PC-3 (cell line): ENCODE measurements around the gene RACK1. TPM values are rescaled to one million over a fixed set of nuclear protein-coding genes. Genes with fewer than 3 reads are reported as not detected.

Source experiments
- ATAC-seq: fragments of 200-7000 bp; cut with Tn5 transposase; 2 replicates; pipeline ENCODE4 v1.9.1; 2020; ENCODE audit warnings: mild to moderate bottlenecking, moderate library complexity
- BruUV-seq: library from RNA; stranded (reverse); fragments of 400-500 nt; replicated peaks from 2 replicates; lab custom pipeline; 2021; lab: Mats Ljungman, UMichigan
- CTCF ChIA-PET: fragments of 300-600 bp; sonication (Branson Sonifier 250); formaldehyde crosslinking; loops from one replicate; lab custom pipeline; 2022; ENCODE audit warnings: antibody characterized with exemption; lab: Charles Lee
- POLR2A ChIA-PET: fragments of 300-600 bp; sonication (Branson Sonifier 250); formaldehyde crosslinking; loops from one replicate; lab custom pipeline; 2022; ENCODE audit warnings: antibody characterized with exemption; ENCODE audit not compliant: unreplicated experiment; lab: Charles Lee
- DNase-seq: peaks from one replicate; pipeline ENCODE4 v3.0.0-alpha.2; 2015
- H2AFZ ChIP-seq: fragments of 300-600 bp; sonication (generic); 2 replicates; pipeline ENCODE4 v1.6.0; 2016; ENCODE audit warnings: antibody characterized with exemption, low read length
- H3F3A ChIP-seq: fragments of 300-600 bp; sonication (generic); one replicate; pipeline ENCODE4 v1.6.0; 2017; ENCODE audit warnings: antibody characterized with exemption, low read length, control low read depth, mild to moderate bottlenecking; ENCODE audit not compliant: unreplicated experiment
- H3K27ac ChIP-seq: fragments of 300-600 bp; sonication (generic); 2 replicates; pipeline ENCODE4 v1.5.1; 2016; ENCODE audit warnings: mild to moderate bottlenecking, low read length
- H3K27me3 ChIP-seq: fragments of 300-600 bp; sonication (generic); 2 replicates; pipeline ENCODE4 v1.6.1; 2016; ENCODE audit warnings: low read length, mixed read lengths
- H3K36me3 ChIP-seq: fragments of 300-600 bp; sonication (generic); 2 replicates; pipeline ENCODE4 v1.6.1; 2016; ENCODE audit warnings: low read depth, mixed run types, low read length, mixed read lengths
- H3K4me1 ChIP-seq: fragments of 300-600 bp; sonication (generic); 2 replicates; pipeline ENCODE4 v1.5.1; 2016; ENCODE audit warnings: low read length; ENCODE audit not compliant: insufficient read depth
- H3K4me2 ChIP-seq: fragments of 300-600 bp; sonication (generic); 2 replicates; pipeline ENCODE4 v1.6.0; 2016; ENCODE audit warnings: low read length
- H3K4me3 ChIP-seq: fragments of 300-600 bp; sonication (generic); 2 replicates; pipeline ENCODE4 v1.5.1; 2016; ENCODE audit warnings: mild to moderate bottlenecking, low read length, mixed read lengths
- H3K79me2 ChIP-seq: fragments of 300-600 bp; sonication (generic); 2 replicates; pipeline ENCODE4 v1.6.1; 2017; ENCODE audit warnings: low read length, mixed read lengths
- H3K9ac ChIP-seq: fragments of 300-600 bp; sonication (generic); 2 replicates; pipeline ENCODE4 v1.6.0; 2016; ENCODE audit warnings: mild to moderate bottlenecking, low read length
- H3K9me2 ChIP-seq: fragments of 300-600 bp; sonication (generic); replicated peaks from 2 replicates; pipeline ENCODE4 v1.6.1; 2016; ENCODE audit warnings: mixed run types, low read length, mixed read lengths
- H3K9me3 ChIP-seq: fragments of 300-600 bp; sonication (generic); 2 replicates; pipeline ENCODE4 v1.6.1; 2016; ENCODE audit warnings: low read length, mixed read lengths
- H4K20me1 ChIP-seq: fragments of 300-600 bp; sonication (generic); 2 replicates; pipeline ENCODE4 v1.6.1; 2016; ENCODE audit warnings: low read length, mixed read lengths
- EZH2 ChIP-seq: fragments of 300-600 bp; sonication (generic); IDR thresholded peaks from one replicate; pipeline ENCODE4 v1.6.1; 2017; ENCODE audit warnings: antibody characterized with exemption, mild to moderate bottlenecking, low read length; ENCODE audit not compliant: unreplicated experiment
- EZH2phosphoT487 ChIP-seq: fragments of 300-600 bp; sonication (generic); IDR thresholded peaks from 2 replicates; pipeline ENCODE4 v1.6.1; 2018; ENCODE audit warnings: mild to moderate bottlenecking, antibody characterized with exemption, low read length, borderline replicate concordance
- intact Hi-C: fragments of 100-400 bp; cut with micrococcal nuclease; formaldehyde crosslinking; loops from 2 replicates; pipeline ENCODE4 v1.9.0; 2023
- total RNA-seq: library from RNA; depleted of rRNA; stranded (reverse); fragments of >200 nt; gene quantifications from 2 replicates; pipeline ENCODE4 v1.2.3, GENCODE V29; 2014
- TF ChIP-seq, protein P1 (sequence below): fragments of 300-600 bp; sonication (generic); conservative IDR thresholded peaks from 2 replicates; pipeline ENCODE4 v1.5.1; 2017; ENCODE audit warnings: antibody characterized with exemption, low read depth, mild to moderate bottlenecking, low read length

Gene RACK1
- total RNA-seq, 1 experiment from 2014 or later = 3,047 TPM

DNA sequence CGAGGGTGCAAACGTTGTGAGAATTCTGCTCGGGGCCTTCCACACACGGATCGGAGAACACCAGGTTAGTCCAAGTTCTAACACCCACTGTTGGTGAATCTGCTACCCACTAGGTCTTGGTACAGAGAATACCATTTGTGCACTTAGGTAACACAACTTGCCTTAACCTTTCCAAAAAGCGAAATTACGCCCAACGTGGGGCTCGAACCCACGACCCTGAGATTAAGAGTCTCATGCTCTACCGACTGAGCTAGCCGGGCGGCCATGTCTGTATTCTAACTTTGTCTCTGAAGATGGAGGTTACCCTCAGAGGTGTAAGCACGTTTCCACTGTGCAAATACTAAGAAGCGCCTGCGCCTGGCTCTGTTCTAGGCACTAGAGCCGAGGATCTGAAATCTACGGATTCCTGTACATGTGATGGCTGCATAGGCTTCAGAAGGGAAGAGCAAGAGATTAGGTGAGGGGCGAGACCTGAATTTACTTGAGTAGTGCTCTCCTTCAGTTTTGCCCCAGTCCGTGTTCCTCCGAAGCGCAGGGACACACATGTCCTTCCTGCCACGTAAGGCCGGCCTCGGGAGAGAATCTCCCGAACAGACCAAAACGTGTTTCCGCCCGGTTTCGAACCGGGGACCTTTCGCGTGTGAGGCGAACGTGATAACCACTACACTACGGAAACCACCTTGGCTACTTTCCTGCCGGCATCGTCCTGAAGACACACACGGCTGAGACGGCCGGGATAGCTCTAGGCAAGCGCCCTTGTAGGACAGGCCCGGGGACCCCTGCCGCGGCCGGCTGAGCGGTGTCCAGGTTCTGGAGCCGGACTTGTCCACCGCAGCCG, 21.7 kb downstream of the RACK1 start:
- no peaks in the 10 kb centered on the region for H3K9me2 ChIP-seq
- ChIA-PET POLR2A (interaction anchor here (0.5 kb wide), 2 partner anchors 13 to 1686 kb away, joined by 3 read pairs; no protein-coding TSS in a partner anchor), CTCF (no interaction called here)
- intact Hi-C loops = loop anchor here (1.0 to 2.0 kb wide), 3 partner anchors 21 to 35 kb away; partner anchors contain the start of gene RACK1
- TSS peak; percentile 81 for BruUV-seq
- peak overlapping the region; percentile 80 for H3K4me3 ChIP-seq
- H2AFZ ChIP-seq = peak overlapping the region; percentile 77
- H3K9ac ChIP-seq = peak overlapping the region; percentile 95
- peak overlapping the region; percentile 80 for H3K27ac ChIP-seq
- peaks cover 17% of the 10 kb centered on the region for H3F3A ChIP-seq
- H3K27me3 ChIP-seq = no peaks in the 10 kb centered on the region
- no peaks in the 10 kb centered on the region for H3K9me3 ChIP-seq
- ATAC-seq = peak; percentile 48
- peaks cover 33% of the 10 kb centered on the region for H3K79me2 ChIP-seq
- peak; percentile 98 for DNase-seq
- H3K4me2 ChIP-seq = peak overlapping the region; percentile 97
- H3K4me1 ChIP-seq = peaks cover 29% of the 10 kb centered on the region
- H4K20me1 ChIP-seq = no peaks in the 10 kb centered on the region
- H3K36me3 ChIP-seq = no peaks in the 10 kb centered on the region
- TF ChIP-seq EZH2 (no peak), EZH2phosphoT487 (no peak)

DNA sequence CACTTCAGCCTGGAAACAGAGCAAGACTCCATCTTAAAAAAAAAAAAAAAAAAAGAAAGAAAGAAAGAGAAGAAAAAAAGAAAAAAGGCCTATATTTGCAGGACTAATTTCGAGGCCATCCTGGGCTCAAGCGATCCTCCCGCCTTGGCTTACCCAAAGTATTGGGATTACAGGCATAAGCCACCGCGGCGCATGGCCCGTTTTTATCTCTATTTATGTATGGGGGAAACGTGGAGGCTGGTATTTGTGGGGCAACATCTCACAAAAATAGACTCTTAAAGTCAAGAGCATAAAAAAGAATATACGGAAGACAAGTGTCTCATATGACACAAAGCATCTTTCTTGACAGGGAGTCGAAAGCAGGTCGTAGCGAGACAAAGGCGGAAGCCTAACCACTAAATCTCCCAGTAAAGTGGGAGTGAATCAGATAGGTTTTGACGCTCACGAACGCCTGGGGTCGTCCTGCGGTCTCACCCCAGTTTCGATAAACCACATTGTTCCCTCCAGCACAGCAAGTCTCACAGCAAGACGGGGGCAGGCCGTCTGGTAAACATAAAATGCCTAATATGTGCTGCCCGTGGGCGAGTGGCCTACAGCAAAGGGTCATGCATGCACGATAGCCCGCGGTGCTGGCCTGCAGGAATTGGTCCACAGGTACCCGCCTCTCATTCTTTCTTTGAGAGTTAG, 22.5 kb downstream of the RACK1 start:
- peak overlapping the region; percentile 80; the same call in 1 of the 2 replicates for H3K27ac ChIP-seq
- POLR2A ChIA-PET = no interaction called here

DNA sequence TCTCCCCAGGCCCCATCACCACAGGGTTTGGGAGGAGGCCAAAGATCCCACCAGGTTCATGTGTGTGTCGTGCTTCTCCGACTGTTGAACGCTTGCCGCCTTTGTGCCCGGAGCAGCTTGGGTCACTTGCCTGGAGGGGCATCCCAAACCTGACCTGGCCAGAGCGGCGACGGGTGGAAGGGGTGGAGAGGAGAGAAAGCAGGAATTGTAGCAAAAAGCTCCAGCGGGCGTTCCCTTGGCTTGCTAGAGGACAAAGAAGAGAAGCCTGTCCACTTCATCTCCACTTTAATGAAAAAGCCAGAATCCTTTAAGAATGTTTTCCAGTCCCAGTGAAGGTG, 23.6 kb downstream of the RACK1 start:
- H3K9ac ChIP-seq = no peak overlapping the region
- H3F3A ChIP-seq = peaks cover 17% of the 10 kb centered on the region
- H3K27me3 ChIP-seq = no peaks in the 10 kb centered on the region
- ATAC-seq (no peak), DNase-seq (no peak)
- H3K4me3 ChIP-seq = no peak overlapping the region
- H3K9me2 ChIP-seq = no peaks in the 10 kb centered on the region
- no peak overlapping the region for H2AFZ ChIP-seq
- H3K36me3 ChIP-seq = no peaks in the 10 kb centered on the region
- H4K20me1 ChIP-seq = no peaks in the 10 kb centered on the region
- peaks cover 16% of the 10 kb centered on the region for H3K79me2 ChIP-seq
- H3K9me3 ChIP-seq = no peaks in the 10 kb centered on the region
- H3K4me1 ChIP-seq = peaks cover 22% of the 10 kb centered on the region
- ChIA-PET CTCF (no interaction called here), POLR2A (no interaction called here)
- no TSS peak for BruUV-seq
- H3K4me2 ChIP-seq = no peak overlapping the region
- no peak overlapping the region for H3K27ac ChIP-seq
- intact Hi-C loops = no loop called here
- TF ChIP-seq EZH2phosphoT487 (no peak), EZH2 (no peak)
- TF ChIP-seq, protein P1, sequence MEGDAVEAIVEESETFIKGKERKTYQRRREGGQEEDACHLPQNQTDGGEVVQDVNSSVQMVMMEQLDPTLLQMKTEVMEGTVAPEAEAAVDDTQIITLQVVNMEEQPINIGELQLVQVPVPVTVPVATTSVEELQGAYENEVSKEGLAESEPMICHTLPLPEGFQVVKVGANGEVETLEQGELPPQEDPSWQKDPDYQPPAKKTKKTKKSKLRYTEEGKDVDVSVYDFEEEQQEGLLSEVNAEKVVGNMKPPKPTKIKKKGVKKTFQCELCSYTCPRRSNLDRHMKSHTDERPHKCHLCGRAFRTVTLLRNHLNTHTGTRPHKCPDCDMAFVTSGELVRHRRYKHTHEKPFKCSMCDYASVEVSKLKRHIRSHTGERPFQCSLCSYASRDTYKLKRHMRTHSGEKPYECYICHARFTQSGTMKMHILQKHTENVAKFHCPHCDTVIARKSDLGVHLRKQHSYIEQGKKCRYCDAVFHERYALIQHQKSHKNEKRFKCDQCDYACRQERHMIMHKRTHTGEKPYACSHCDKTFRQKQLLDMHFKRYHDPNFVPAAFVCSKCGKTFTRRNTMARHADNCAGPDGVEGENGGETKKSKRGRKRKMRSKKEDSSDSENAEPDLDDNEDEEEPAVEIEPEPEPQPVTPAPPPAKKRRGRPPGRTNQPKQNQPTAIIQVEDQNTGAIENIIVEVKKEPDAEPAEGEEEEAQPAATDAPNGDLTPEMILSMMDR = no peak

More for the DNA sequence above, 22.5 kb downstream of the RACK1 start:
- Histone ChIP-seq H3K27me3 (no peaks in the 10 kb centered on the region), H3K4me2 (peak overlapping the region; percentile 72), H3K9me3 (no peaks in the 10 kb centered on the region), H3K4me1 (peaks cover 29% of the 10 kb centered on the region), H3F3A (peaks cover 17% of the 10 kb centered on the region), H4K20me1 (no peaks in the 10 kb centered on the region), H3K9me2 (no peaks in the 10 kb centered on the region), H3K36me3 (no peaks in the 10 kb centered on the region), H3K79me2 (peaks cover 27% of the 10 kb centered on the region), H3K4me3 (peak overlapping the region; percentile 62), H3K9ac (no peak overlapping the region), H2AFZ (peak overlapping the region; percentile 6; the same call in 1 of the 2 replicates)
- BruUV-seq = no TSS peak
- DNase-seq (no peak), ATAC-seq (no peak)
- intact Hi-C loops = no loop called here
- CTCF ChIA-PET = no interaction called here
- TF ChIP-seq EZH2 (no peak), EZH2phosphoT487 (no peak)
- TF ChIP-seq, protein P1 = no peak
